HCT116 (cell line): Measurements from ENCODE around the gene ACADSB. TPM values are rescaled to one million over a fixed set of nuclear protein-coding genes. Genes with fewer than 3 reads are reported as not detected.

Experiments used
- ATAC-seq: fragments of 200-7000 bp; cut with Tn5 transposase; 2 replicates; pipeline ENCODE4 v1.9.1; 2020; ENCODE audit warnings: mild to moderate bottlenecking, moderate library complexity
- BruUV-seq: library from RNA; stranded (reverse); fragments of 400-500 nt; replicated peaks from 2 replicates; lab custom pipeline; 2021; lab: Mats Ljungman, UMichigan
- CTCF ChIA-PET: fragments of 300-600 bp; sonication (Branson Sonifier 250); formaldehyde crosslinking; loops from one replicate; lab custom pipeline; 2021; ENCODE audit warnings: antibody characterized with exemption; lab: Charles Lee
- POLR2A ChIA-PET: fragments of 300-600, 350-600 bp; sonication (Branson Sonifier 250); formaldehyde crosslinking; loops from one replicate; lab custom pipeline; 2021; ENCODE audit warnings: antibody characterized with exemption; lab: Charles Lee
- RAD21 ChIA-PET, 2 experiments: fragments of 300-600 bp; sonication (Branson Sonifier 250); formaldehyde crosslinking; loops; one replicate each; lab custom pipeline; 2023; ENCODE audit warnings: low total read pairs in 2 of 2; ENCODE audit not compliant: uncharacterized antibody in 2 of 2, unreplicated experiment in 2 of 2, low non-redundant PET in 1 of 2; lab: Charles Lee
- DNase-seq: peaks from one replicate; pipeline ENCODE4 v3.0.0-alpha.2; 2010; ENCODE audit warnings: low read depth, low spot score
- H2AFZ ChIP-seq: fragments of 200-600 bp; shearing (Covaris generic), sonication (generic); 2 replicates; pipeline ENCODE4 v1.6.1; 2017; ENCODE audit warnings: low read depth, mixed run types, mixed read lengths, antibody characterized with exemption, low read length; ENCODE audit not compliant: poor library complexity, severe bottlenecking
- H3K27ac ChIP-seq: 2 replicates; pipeline ENCODE4 v1.5.1; 2012; ENCODE audit warnings: low read depth, low read length
- H3K27me3 ChIP-seq: fragments of 200-600 bp; sonication (generic); 2 replicates; pipeline ENCODE4 v1.6.1; 2016; ENCODE audit warnings: mixed run types, low read length, mixed read lengths; ENCODE audit not compliant: insufficient read depth
- H3K36me3 ChIP-seq, 2 experiments: fragments of 200-500 bp in 1 of 2; fragments of 200-600 bp in 1 of 2; sonication (Bioruptor generic) in 1 of 2; sonication (generic) in 1 of 2; 2 replicates each; pipeline versions ENCODE4 v1.5.1 to v1.6.1; 2014 to 2016; ENCODE audit warnings: low read length in 2 of 2, inconsistent platforms in 1 of 2, mixed read lengths in 1 of 2, mixed run types in 1 of 2; ENCODE audit not compliant: insufficient read depth in 2 of 2, control insufficient read depth in 1 of 2
- H3K4me1 ChIP-seq, 2 experiments: fragments of 200-600 bp in 1 of 2; sonication (generic) in 1 of 2; 2 replicates each; pipeline versions ENCODE4 v1.5.1 to v1.6.1; 2012 to 2017; ENCODE audit warnings: low read length in 2 of 2, inconsistent platforms in 1 of 2, mild to moderate bottlenecking in 1 of 2, mixed read lengths in 1 of 2, mixed run types in 1 of 2, moderate library complexity in 1 of 2; ENCODE audit not compliant: insufficient read depth in 2 of 2, control insufficient read depth in 1 of 2
- H3K4me2 ChIP-seq: fragments of 200-600 bp; sonication (generic); 2 replicates; pipeline ENCODE4 v1.6.1; 2017; ENCODE audit warnings: mixed run types, low read length, mixed read lengths
- H3K4me3 ChIP-seq, 2 experiments: fragments of 200-600 bp in 1 of 2; sonication (generic) in 1 of 2; replicated peaks in 1 of 2; 2 replicates each; pipeline ENCODE4 v1.5.1; 2011 to 2016; ENCODE audit warnings: low read length in 2 of 2, control low read depth in 1 of 2, low read depth in 1 of 2, mild to moderate bottlenecking in 1 of 2, mixed read lengths in 1 of 2, mixed run types in 1 of 2
- H3K79me2 ChIP-seq: fragments of 200-600 bp; sonication (generic); 2 replicates; pipeline ENCODE4 v1.6.1; 2017; ENCODE audit warnings: mild to moderate bottlenecking, mixed run types, low read length, moderate library complexity, mixed read lengths; ENCODE audit not compliant: insufficient read depth
- H3K9ac ChIP-seq: fragments of 200-600 bp; sonication (generic); 2 replicates; pipeline ENCODE4 v1.6.1; 2016; ENCODE audit warnings: low read length, mixed read lengths
- H3K9me2 ChIP-seq: fragments of 200-600 bp; sonication (generic), shearing (Covaris generic); 2 replicates; pipeline ENCODE4 v1.6.1; 2017; ENCODE audit warnings: mixed run types, mild to moderate bottlenecking, moderate library complexity; ENCODE audit not compliant: insufficient read depth
- H3K9me3 ChIP-seq, 2 experiments: fragments of 200-500 bp in 1 of 2; fragments of 200-600 bp in 1 of 2; sonication (Bioruptor generic) in 1 of 2; sonication (generic) in 1 of 2; 2 replicates each; pipeline ENCODE4 v1.6.1; 2014 to 2017; ENCODE audit warnings: low read length in 2 of 2, mixed read lengths in 2 of 2, inconsistent platforms in 1 of 2, low read depth in 1 of 2, mild to moderate bottlenecking in 1 of 2, mixed run types in 1 of 2, moderate library complexity in 1 of 2; ENCODE audit not compliant: control insufficient read depth in 1 of 2, insufficient read depth in 1 of 2
- H4K20me1 ChIP-seq: fragments of 200-600 bp; sonication (generic), shearing (Covaris generic); 2 replicates; pipeline ENCODE4 v1.6.1; 2017; ENCODE audit warnings: mixed run types, mild to moderate bottlenecking, moderate library complexity; ENCODE audit not compliant: insufficient read depth
- CBX3 ChIP-seq: IDR thresholded peaks from 2 replicates; pipeline ENCODE4 v1.6.1; 2012; ENCODE audit warnings: low read depth
- EGR1 ChIP-seq: IDR thresholded peaks from 2 replicates; pipeline ENCODE4 v1.6.1; 2012; ENCODE audit warnings: low read depth
- ELF1 ChIP-seq: IDR thresholded peaks from 2 replicates; pipeline ENCODE4 v1.6.1; 2012; ENCODE audit warnings: low read depth, borderline replicate concordance
- EZH2 ChIP-seq: fragments of 200-600 bp; sonication (generic); IDR thresholded peaks from 2 replicates; pipeline ENCODE4 v1.6.1; 2017; ENCODE audit warnings: antibody characterized with exemption, mixed run types
- POLR2A ChIP-seq: IDR thresholded peaks from 2 replicates; pipeline ENCODE4 v1.7.0; 2011; ENCODE audit warnings: borderline replicate concordance; ENCODE audit not compliant: insufficient read depth, insufficient read length; ENCODE audit errors: extremely low read depth
- RAD21 ChIP-seq: IDR thresholded peaks from 2 replicates; pipeline ENCODE4 v1.6.1; 2012; ENCODE audit warnings: low read depth, mild to moderate bottlenecking
- REST ChIP-seq: IDR thresholded peaks from 2 replicates; pipeline ENCODE4 v1.6.1; 2012; ENCODE audit warnings: low read depth
- SP1 ChIP-seq: IDR thresholded peaks from 2 replicates; pipeline ENCODE4 v1.6.1; 2012; ENCODE audit warnings: low read depth
- TCF7L2 ChIP-seq: IDR thresholded peaks from 2 replicates; pipeline ENCODE4 v1.7.0; 2011; ENCODE audit warnings: borderline replicate concordance, inconsistent platforms; ENCODE audit not compliant: insufficient read depth, insufficient read length; ENCODE audit errors: extremely low read depth
- YY1 ChIP-seq: IDR thresholded peaks from 2 replicates; pipeline ENCODE4 v1.6.1; 2011; ENCODE audit warnings: low read length, low read depth, moderate library complexity, mild to moderate bottlenecking; ENCODE audit not compliant: insufficient replicate concordance; ENCODE audit errors: extremely low read depth
- ZNF274 ChIP-seq: fragments of 200-500 bp; sonication (Bioruptor generic); IDR thresholded peaks from 2 replicates; pipeline ENCODE4 v1.6.1; 2014; ENCODE audit warnings: mild to moderate bottlenecking, low read depth, low read length, inconsistent platforms
- intact Hi-C: fragments of 100-400 bp; cut with micrococcal nuclease; formaldehyde crosslinking; loops from 2 replicates; pipeline ENCODE4 v1.10.0; 2022
- total RNA-seq: library from RNA; stranded (reverse); gene quantifications from one replicate; pipeline ENCODE4 v1.2.1, GENCODE V29; 2021; ENCODE audit not compliant: unreplicated experiment
- TF ChIP-seq, protein P1 (sequence below), 3 experiments: fragments of 200-600 bp in 1 of 3; sonication (generic) in 1 of 3; IDR thresholded peaks in 2 of 3; conservative IDR thresholded peaks in 1 of 3; 2 replicates each; pipeline ENCODE4 v1.5.1; 2012 to 2017; ENCODE audit warnings: low read depth in 2 of 3, low read length in 2 of 3, antibody characterized with exemption in 1 of 3, borderline replicate concordance in 1 of 3, control low read depth in 1 of 3, mild to moderate bottlenecking in 1 of 3, mixed read lengths in 1 of 3, mixed run types in 1 of 3, moderate library complexity in 1 of 3; ENCODE audit not compliant: insufficient read depth in 1 of 3

Gene ACADSB
- total RNA-seq, 1 experiment from 2014 or later: 33.3 TPM

DNA sequence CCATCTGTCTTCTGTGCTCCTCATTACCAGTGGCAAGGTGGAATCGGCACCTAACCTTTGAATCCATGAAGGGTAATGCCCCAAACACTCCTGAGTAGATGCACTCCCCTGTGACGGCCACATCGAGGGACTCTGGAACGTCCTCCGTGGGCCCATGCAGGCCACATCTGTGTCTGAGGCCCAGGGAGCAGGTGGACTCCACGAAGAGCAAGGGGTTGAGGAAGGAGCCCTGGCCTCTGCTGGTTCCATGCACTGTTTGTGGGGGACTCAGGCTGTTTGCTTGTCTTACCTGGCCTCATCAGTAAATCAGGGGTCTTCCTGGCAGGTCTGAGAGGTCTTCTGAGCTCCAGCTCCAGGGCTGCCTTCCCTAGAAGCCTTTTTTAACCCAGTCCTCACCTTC is 64.4 kb downstream of the ACADSB start:
- POLR2A ChIA-PET: no interaction called here
- TF ChIP-seq, protein P1, sequence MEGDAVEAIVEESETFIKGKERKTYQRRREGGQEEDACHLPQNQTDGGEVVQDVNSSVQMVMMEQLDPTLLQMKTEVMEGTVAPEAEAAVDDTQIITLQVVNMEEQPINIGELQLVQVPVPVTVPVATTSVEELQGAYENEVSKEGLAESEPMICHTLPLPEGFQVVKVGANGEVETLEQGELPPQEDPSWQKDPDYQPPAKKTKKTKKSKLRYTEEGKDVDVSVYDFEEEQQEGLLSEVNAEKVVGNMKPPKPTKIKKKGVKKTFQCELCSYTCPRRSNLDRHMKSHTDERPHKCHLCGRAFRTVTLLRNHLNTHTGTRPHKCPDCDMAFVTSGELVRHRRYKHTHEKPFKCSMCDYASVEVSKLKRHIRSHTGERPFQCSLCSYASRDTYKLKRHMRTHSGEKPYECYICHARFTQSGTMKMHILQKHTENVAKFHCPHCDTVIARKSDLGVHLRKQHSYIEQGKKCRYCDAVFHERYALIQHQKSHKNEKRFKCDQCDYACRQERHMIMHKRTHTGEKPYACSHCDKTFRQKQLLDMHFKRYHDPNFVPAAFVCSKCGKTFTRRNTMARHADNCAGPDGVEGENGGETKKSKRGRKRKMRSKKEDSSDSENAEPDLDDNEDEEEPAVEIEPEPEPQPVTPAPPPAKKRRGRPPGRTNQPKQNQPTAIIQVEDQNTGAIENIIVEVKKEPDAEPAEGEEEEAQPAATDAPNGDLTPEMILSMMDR (IDR thresholded peaks at IDR 0.05 in 2 of 3, conservative IDR thresholded peaks at IDR 0.05 in 1 of 3; ENCODE audit: borderline replicate concordance in 1 of 3, insufficient read depth in 1 of 3, low read depth in 2 of 3, low read length in 2 of 3): no peak
- no peak for TF ChIP-seq SP1
- no peak for TF ChIP-seq CBX3
- TF ChIP-seq ZNF274: no peak
- no peak for TF ChIP-seq POLR2A
- TF ChIP-seq EZH2: no peak
- no peak for TF ChIP-seq EGR1
- intact Hi-C loops: no loop called here

GRCh38 chr10:123074215-123074614 is 65.4 kb downstream of the ACADSB start:
- no peaks in the 10 kb centered on the region for H3K4me1 ChIP-seq
- no peak overlapping the region for H3K4me3 ChIP-seq
- ChIA-PET CTCF (no interaction called here), RAD21 (no interaction called here), POLR2A (no interaction called here)
- H3K27me3 ChIP-seq: peaks cover 17% of the 10 kb centered on the region
- no peaks in the 10 kb centered on the region for H3K36me3 ChIP-seq
- H3K9me3 ChIP-seq: no peaks in the 10 kb centered on the region
- no peaks in the 10 kb centered on the region for H4K20me1 ChIP-seq
- DNase-seq (no peak), ATAC-seq (no peak)
- H3K4me2 ChIP-seq: no peak overlapping the region
- no peak overlapping the region for H3K27ac ChIP-seq
- intact Hi-C loops: no loop called here
- H2AFZ ChIP-seq: no peak overlapping the region
- BruUV-seq: no TSS peak
- H3K79me2 ChIP-seq: no peaks in the 10 kb centered on the region
- H3K9ac ChIP-seq: no peak overlapping the region
- no peaks in the 10 kb centered on the region for H3K9me2 ChIP-seq
- TF ChIP-seq RAD21 (no peak), TCF7L2 (no peak), YY1 (no peak), REST (no peak), CBX3 (no peak), ELF1 (no peak), POLR2A (no peak)
- TF ChIP-seq, protein P1 (IDR thresholded peaks at IDR 0.05 in 2 of 3, conservative IDR thresholded peaks at IDR 0.05 in 1 of 3; ENCODE audit: borderline replicate concordance in 1 of 3, insufficient read depth in 1 of 3, low read depth in 2 of 3, low read length in 2 of 3): no peak

More for the DNA sequence above, 64.4 kb downstream of the ACADSB start:
- H3K27me3 ChIP-seq: peaks cover 25% of the 10 kb centered on the region
- CTCF ChIA-PET: no interaction called here
- no peak overlapping the region for H3K4me2 ChIP-seq
- ATAC-seq: peak; percentile 30; the same call in 1 of the 2 replicates
- H3K27ac ChIP-seq: no peak overlapping the region
- H3K9me2 ChIP-seq: no peaks in the 10 kb centered on the region
- no peaks in the 10 kb centered on the region for H3K79me2 ChIP-seq
- no peaks in the 10 kb centered on the region for H4K20me1 ChIP-seq
- BruUV-seq: no TSS peak
- no peaks in the 10 kb centered on the region for H3K9me3 ChIP-seq
- RAD21 ChIA-PET: no interaction called here
- H3K4me3 ChIP-seq: no peak overlapping the region
- no peak for DNase-seq
- no peak overlapping the region for H3K9ac ChIP-seq
- no peak overlapping the region for H2AFZ ChIP-seq
- H3K36me3 ChIP-seq: no peaks in the 10 kb centered on the region
- H3K4me1 ChIP-seq: no peaks in the 10 kb centered on the region
